ENCODE results near the gene WDR90.

- no peak for TF ChIP-seq POLR2A (IDR thresholded peaks at IDR 0.05)
- TF ChIP-seq CTCF (IDR thresholded peaks at IDR 0.05): no peak
These were observed 13.4 kb downstream of the WDR90 start for GRCh38 chr16:662597-662996.
